Vagina (tissue), 2 donors: ENCODE results near the gene VGLL2. TPM values are rescaled to one million over a fixed set of nuclear protein-coding genes. Genes with fewer than 3 reads are reported as not detected.

Source experiments
- DNase-seq, 2 donors: peaks; one replicate each; pipeline ENCODE4 v3.0.0-alpha.2; 2017; ENCODE audit errors: extremely low spot score in 2 of 2
- H3K27ac ChIP-seq: fragments of 200-600 bp; sonication (generic); one replicate; pipeline ENCODE4 v1.5.1; 2019
- H3K27me3 ChIP-seq: fragments of 200-600 bp; sonication (generic); one replicate; pipeline ENCODE4 v1.5.1; 2019
- H3K36me3 ChIP-seq, 2 donors: fragments of 200-600 bp; sonication (generic); one replicate each; pipeline ENCODE4 v1.5.1; 2017 to 2019
- H3K4me1 ChIP-seq: fragments of 200-600 bp; sonication (generic); one replicate; pipeline ENCODE4 v1.5.1; 2019
- H3K4me3 ChIP-seq, 2 donors: fragments of 200-600 bp; sonication (generic); 1 replicate in 1 of 2; 2 replicates in 1 of 2; pipeline ENCODE4 v1.5.1; 2016 to 2019
- H3K9me3 ChIP-seq: fragments of 200-600 bp; sonication (generic); one replicate; pipeline ENCODE4 v1.5.1; 2019
- CTCF ChIP-seq, 3 experiments: fragments of 450-650 bp in 2 of 3; fragments of 200-600 bp in 1 of 3; sonication (generic) in 1 of 3; IDR thresholded peaks; one replicate each; pipeline ENCODE4 v1.5.1; 2017 to 2019; ENCODE audit warnings: antibody characterized with exemption in 3 of 3, mild to moderate bottlenecking in 2 of 3, moderate library complexity in 2 of 3
- POLR2A ChIP-seq, 2 donors: fragments of 450-650 bp; IDR thresholded peaks; one replicate each; pipeline ENCODE4 v1.6.1; 2017; ENCODE audit warnings: antibody characterized with exemption in 2 of 2, mild to moderate bottlenecking in 2 of 2, moderate library complexity in 2 of 2
- POLR2AphosphoS5 ChIP-seq, 2 donors: sonication (generic); formaldehyde crosslinking; IDR thresholded peaks; one replicate each; pipeline ENCODE4 v1.9.0; 2017; ENCODE audit warnings: antibody characterized with exemption in 2 of 2, mild to moderate bottlenecking in 2 of 2, low read depth in 1 of 2; ENCODE audit not compliant: insufficient read depth in 1 of 2
- intact Hi-C: fragments of 100-400 bp; cut with DNase I; formaldehyde crosslinking; loops from one replicate; pipeline ENCODE4 v1.15.1; 2023
- total RNA-seq: library from RNA; depleted of rRNA; stranded (reverse); fragments of >200 nt; gene quantifications from one replicate; pipeline ENCODE4 v1.2.3, GENCODE V29; 2016

The VGLL2 gene
- total RNA-seq, 1 donor from 2014 or later: not detected

GRCh38 chr6:117275711-117276110 lies 10.4 kb downstream of the VGLL2 start:
- H3K36me3 ChIP-seq: no peaks in the 10 kb centered on the region
- H3K4me1 ChIP-seq: no peaks in the 10 kb centered on the region
- H3K27me3 ChIP-seq: no peaks in the 10 kb centered on the region
- no peak overlapping the region for H3K27ac ChIP-seq
- H3K4me3 ChIP-seq: no peak overlapping the region
- DNase-seq: no peak
- intact Hi-C loops: no loop called here
- no peak for TF ChIP-seq POLR2A (IDR thresholded peaks at IDR 0.05)
- no peak for TF ChIP-seq CTCF (IDR thresholded peaks at IDR 0.05)
- no peak for TF ChIP-seq POLR2AphosphoS5 (IDR thresholded peaks at IDR 0.05; ENCODE audit: insufficient read depth in 1 of 2, low read depth in 1 of 2)
- no peaks in the 10 kb centered on the region for H3K9me3 ChIP-seq

GRCh38 chr6:117276778-117277316 lies 11.5 kb downstream of the VGLL2 start:
- Histone ChIP-seq H3K4me1 (no peaks in the 10 kb centered on the region), H3K4me3 (no peak overlapping the region), H3K36me3 (no peaks in the 10 kb centered on the region), H3K9me3 (no peaks in the 10 kb centered on the region), H3K27me3 (no peaks in the 10 kb centered on the region), H3K27ac (no peak overlapping the region)
- intact Hi-C loops: no loop called here
- no peak for DNase-seq
- TF ChIP-seq POLR2AphosphoS5 (IDR thresholded peaks at IDR 0.05; ENCODE audit: insufficient read depth in 1 of 2, low read depth in 1 of 2) (no peak), CTCF (IDR thresholded peaks at IDR 0.05) (no peak), POLR2A (IDR thresholded peaks at IDR 0.05) (no peak)

GRCh38 chr6:117280922-117281321 lies 15.6 kb downstream of the VGLL2 start:
- no peak overlapping the region for H3K4me3 ChIP-seq
- H3K27ac ChIP-seq: no peak overlapping the region
- no peak for DNase-seq
- no peaks in the 10 kb centered on the region for H3K36me3 ChIP-seq
- H3K9me3 ChIP-seq: no peaks in the 10 kb centered on the region
- H3K27me3 ChIP-seq: no peaks in the 10 kb centered on the region
- no peaks in the 10 kb centered on the region for H3K4me1 ChIP-seq
- intact Hi-C loops: no loop called here
- no peak for TF ChIP-seq POLR2A (IDR thresholded peaks at IDR 0.05)
- no peak for TF ChIP-seq CTCF (IDR thresholded peaks at IDR 0.05)
- TF ChIP-seq POLR2AphosphoS5 (IDR thresholded peaks at IDR 0.05; ENCODE audit: insufficient read depth in 1 of 2, low read depth in 1 of 2): no peak

- TF ChIP-seq POLR2AphosphoS5 (IDR thresholded peaks at IDR 0.05; ENCODE audit: insufficient read depth in 1 of 2, low read depth in 1 of 2): no peak
- no peaks in the 10 kb centered on the region for H3K27me3 ChIP-seq
- H3K27ac ChIP-seq: no peak overlapping the region
- H3K4me1 ChIP-seq: no peaks in the 10 kb centered on the region
- DNase-seq: no peak
- intact Hi-C loops: no loop called here
- H3K4me3 ChIP-seq: no peak overlapping the region
- H3K36me3 ChIP-seq: no peaks in the 10 kb centered on the region
- H3K9me3 ChIP-seq: no peaks in the 10 kb centered on the region
These were observed 22.8 kb downstream of the VGLL2 start for GRCh38 chr6:117288083-117288715.

GRCh38 chr6:117290173-117290846 lies 25.0 kb downstream of the VGLL2 start:
- Histone ChIP-seq H3K27ac (no peak overlapping the region), H3K4me1 (no peaks in the 10 kb centered on the region), H3K36me3 (no peaks in the 10 kb centered on the region), H3K27me3 (no peaks in the 10 kb centered on the region), H3K4me3 (no peak overlapping the region), H3K9me3 (no peaks in the 10 kb centered on the region)
- intact Hi-C loops: no loop called here
- no peak for TF ChIP-seq POLR2A (IDR thresholded peaks at IDR 0.05)
- DNase-seq: no peak

GRCh38 chr6:117298941-117299340 lies 33.6 kb downstream of the VGLL2 start:
- DNase-seq: no peak
- H3K36me3 ChIP-seq: no peaks in the 10 kb centered on the region
- no peaks in the 10 kb centered on the region for H3K4me1 ChIP-seq
- no peak overlapping the region for H3K4me3 ChIP-seq
- H3K27me3 ChIP-seq: no peaks in the 10 kb centered on the region
- intact Hi-C loops: no loop called here
- H3K9me3 ChIP-seq: no peaks in the 10 kb centered on the region
- no peak overlapping the region for H3K27ac ChIP-seq
- TF ChIP-seq POLR2AphosphoS5 (IDR thresholded peaks at IDR 0.05; ENCODE audit: insufficient read depth in 1 of 2, low read depth in 1 of 2) (no peak), CTCF (IDR thresholded peaks at IDR 0.05) (no peak), POLR2A (IDR thresholded peaks at IDR 0.05) (no peak)
